ENCODE data around the gene DUS2. TPM values are rescaled to one million over a fixed set of nuclear protein-coding genes. Genes with fewer than 3 reads are reported as not detected.

DUS2 gene
- total RNA-seq, 1 donor from 2014 or later, result 22.9 TPM

DNA sequence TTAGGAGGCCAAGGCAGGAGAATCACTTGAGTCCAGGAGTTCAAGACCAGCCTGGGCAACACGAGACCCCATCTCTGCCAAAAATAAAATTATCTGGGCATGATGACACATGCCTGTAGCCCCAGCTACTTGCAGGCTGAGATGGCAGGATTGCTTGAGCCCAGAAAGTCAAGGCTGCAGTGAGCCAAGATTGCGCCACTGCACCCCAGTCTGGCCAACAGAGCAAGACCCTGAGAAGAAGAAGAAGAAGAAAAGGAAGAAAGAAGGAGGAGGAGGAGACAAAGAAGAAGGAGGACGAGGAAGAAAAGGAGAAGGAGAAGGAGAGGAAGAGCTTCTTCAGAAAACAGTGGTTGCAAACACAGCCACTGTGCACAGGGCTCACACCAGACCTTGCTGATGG lies 34.4 kb upstream of the DUS2 start:
- Histone ChIP-seq H3K79me2 (ENCODE audit: low read depth) (no peaks in the 10 kb centered on the region), H2AFZ (replicated peaks) (no peak overlapping the region), H3K4me1 (no peaks in the 10 kb centered on the region), H4K20me1 (ENCODE audit: low read depth) (no peaks in the 10 kb centered on the region), H3K27ac (no peak overlapping the region), H3K9me3 (ENCODE audit: low read depth) (no peaks in the 10 kb centered on the region), H3K27me3 (peaks cover 12% of the 10 kb centered on the region), H3K9ac (no peak overlapping the region), H3F3A (ENCODE audit: low read depth) (no peaks in the 10 kb centered on the region), H3K4me2 (no peak overlapping the region), H3K36me3 (no peaks in the 10 kb centered on the region), H3K4me3 (no peak overlapping the region)
- H3K4me1 Mint-ChIP-seq, result peaks cover 2% of the 10 kb centered on the region
- no peak overlapping the region for H3K4me3 Mint-ChIP-seq
- H3K36me3 Mint-ChIP-seq, result no peaks in the 10 kb centered on the region
- TF ChIP-seq EZH2 (IDR thresholded peaks at IDR 0.05) (no peak), EZH2phosphoT487 (IDR thresholded peaks at IDR 0.05) (no peak)
- TF ChIP-seq, protein P1, sequence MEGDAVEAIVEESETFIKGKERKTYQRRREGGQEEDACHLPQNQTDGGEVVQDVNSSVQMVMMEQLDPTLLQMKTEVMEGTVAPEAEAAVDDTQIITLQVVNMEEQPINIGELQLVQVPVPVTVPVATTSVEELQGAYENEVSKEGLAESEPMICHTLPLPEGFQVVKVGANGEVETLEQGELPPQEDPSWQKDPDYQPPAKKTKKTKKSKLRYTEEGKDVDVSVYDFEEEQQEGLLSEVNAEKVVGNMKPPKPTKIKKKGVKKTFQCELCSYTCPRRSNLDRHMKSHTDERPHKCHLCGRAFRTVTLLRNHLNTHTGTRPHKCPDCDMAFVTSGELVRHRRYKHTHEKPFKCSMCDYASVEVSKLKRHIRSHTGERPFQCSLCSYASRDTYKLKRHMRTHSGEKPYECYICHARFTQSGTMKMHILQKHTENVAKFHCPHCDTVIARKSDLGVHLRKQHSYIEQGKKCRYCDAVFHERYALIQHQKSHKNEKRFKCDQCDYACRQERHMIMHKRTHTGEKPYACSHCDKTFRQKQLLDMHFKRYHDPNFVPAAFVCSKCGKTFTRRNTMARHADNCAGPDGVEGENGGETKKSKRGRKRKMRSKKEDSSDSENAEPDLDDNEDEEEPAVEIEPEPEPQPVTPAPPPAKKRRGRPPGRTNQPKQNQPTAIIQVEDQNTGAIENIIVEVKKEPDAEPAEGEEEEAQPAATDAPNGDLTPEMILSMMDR (IDR thresholded peaks at IDR 0.05), result no peak
- H3K27me3 Mint-ChIP-seq (ENCODE audit: insufficient read depth, low read depth), result peaks cover 7% of the 10 kb centered on the region
- DNase-seq (ENCODE audit: low spot score), result no peak
- H3K27ac Mint-ChIP-seq, result no peak overlapping the region
- H3K9me3 Mint-ChIP-seq, result no peaks in the 10 kb centered on the region

DNA sequence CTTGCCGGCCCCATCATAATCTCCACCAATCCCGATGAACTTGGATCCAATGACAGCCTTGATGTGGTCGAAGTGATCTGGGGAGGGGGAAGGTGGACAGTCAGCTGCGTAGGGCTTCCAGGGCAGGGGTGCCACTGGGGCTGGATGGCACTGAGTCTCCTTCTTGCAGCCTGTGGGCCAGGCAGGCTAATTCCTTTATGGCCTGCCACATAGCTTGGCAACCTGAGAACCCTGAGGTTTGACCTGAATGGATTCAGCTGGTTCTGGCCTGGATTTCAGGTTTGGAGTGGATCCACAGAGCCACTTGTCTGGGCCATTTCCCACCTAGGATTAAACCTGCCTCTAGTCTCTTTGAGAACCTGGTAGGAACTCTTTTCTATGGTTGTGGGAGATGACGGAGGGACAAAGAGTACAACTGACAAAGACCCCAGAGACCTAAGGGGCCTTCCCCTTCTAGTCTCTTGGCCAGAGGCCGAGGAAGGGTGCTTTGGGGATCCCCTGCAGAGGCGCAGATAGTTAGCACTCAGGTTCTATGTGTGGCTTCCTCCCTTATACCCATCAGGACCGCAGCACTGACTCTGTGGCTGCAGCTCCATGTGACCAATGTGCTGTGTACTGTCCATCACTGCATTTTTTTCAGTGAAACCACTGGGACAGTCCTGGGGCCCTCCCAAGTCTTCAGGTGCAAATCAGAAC lies 33.6 kb upstream of the DUS2 start:
- DNase-seq (ENCODE audit: low spot score), result no peak
- H3K9me3 ChIP-seq (ENCODE audit: low read depth), result no peaks in the 10 kb centered on the region
- no peaks in the 10 kb centered on the region for H3K4me1 ChIP-seq
- no peaks in the 10 kb centered on the region for H3K9me3 Mint-ChIP-seq
- no peaks in the 10 kb centered on the region for H3K36me3 Mint-ChIP-seq
- H3K4me3 ChIP-seq, result no peak overlapping the region
- no peaks in the 10 kb centered on the region for H3K79me2 ChIP-seq (ENCODE audit: low read depth)
- no peaks in the 10 kb centered on the region for H4K20me1 ChIP-seq (ENCODE audit: low read depth)
- H3K4me1 Mint-ChIP-seq, result peaks cover 2% of the 10 kb centered on the region
- H3K36me3 ChIP-seq, result no peaks in the 10 kb centered on the region
- TF ChIP-seq EZH2phosphoT487 (IDR thresholded peaks at IDR 0.05) (no peak), EZH2 (IDR thresholded peaks at IDR 0.05) (no peak)
- TF ChIP-seq, protein P1 (IDR thresholded peaks at IDR 0.05), result no peak
- H3K4me2 ChIP-seq, result no peak overlapping the region
- H3K27me3 Mint-ChIP-seq (ENCODE audit: insufficient read depth, low read depth), result peaks cover 7% of the 10 kb centered on the region
- H3K9ac ChIP-seq, result no peak overlapping the region
- no peak overlapping the region for H3K27ac ChIP-seq
- H2AFZ ChIP-seq (replicated peaks), result no peak overlapping the region
- no peak overlapping the region for H3K27ac Mint-ChIP-seq
- no peaks in the 10 kb centered on the region for H3F3A ChIP-seq (ENCODE audit: low read depth)
- H3K27me3 ChIP-seq, result peaks cover 12% of the 10 kb centered on the region
- H3K4me3 Mint-ChIP-seq, result no peak overlapping the region

DNA sequence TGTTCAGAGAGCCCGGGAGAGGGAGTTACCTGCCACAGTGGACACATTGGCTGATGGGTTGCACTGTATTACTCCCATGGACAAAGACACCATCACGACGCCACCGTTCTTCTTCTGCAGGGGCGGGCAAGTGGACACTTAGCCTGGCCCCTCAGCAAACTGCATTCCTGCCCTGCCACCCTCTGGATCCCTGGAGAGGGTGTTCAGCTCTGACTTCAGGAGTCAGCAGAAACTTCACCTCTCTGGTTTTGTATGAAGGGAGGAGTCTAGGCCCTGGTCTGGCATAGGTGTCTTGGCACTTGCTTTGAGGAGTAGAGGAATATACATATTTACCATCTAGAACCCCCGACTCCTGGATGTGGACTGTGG lies 33.1 kb upstream of the DUS2 start:
- H3K27me3 ChIP-seq, result peaks cover 12% of the 10 kb centered on the region
- no peak overlapping the region for H3K9ac ChIP-seq
- peaks cover 7% of the 10 kb centered on the region for H3K27me3 Mint-ChIP-seq (ENCODE audit: insufficient read depth, low read depth)
- no peak overlapping the region for H2AFZ ChIP-seq (replicated peaks)
- H3F3A ChIP-seq (ENCODE audit: low read depth), result no peaks in the 10 kb centered on the region
- H3K9me3 ChIP-seq (ENCODE audit: low read depth), result no peaks in the 10 kb centered on the region
- H3K4me2 ChIP-seq, result no peak overlapping the region
- DNase-seq (ENCODE audit: low spot score), result no peak
- no peak overlapping the region for H3K4me3 ChIP-seq
- no peaks in the 10 kb centered on the region for H3K36me3 ChIP-seq
- no peaks in the 10 kb centered on the region for H3K36me3 Mint-ChIP-seq
- no peaks in the 10 kb centered on the region for H3K9me3 Mint-ChIP-seq
- TF ChIP-seq EZH2phosphoT487 (IDR thresholded peaks at IDR 0.05) (no peak), EZH2 (IDR thresholded peaks at IDR 0.05) (no peak)
- TF ChIP-seq, protein P1 (IDR thresholded peaks at IDR 0.05), result no peak
- no peaks in the 10 kb centered on the region for H4K20me1 ChIP-seq (ENCODE audit: low read depth)
- H3K4me3 Mint-ChIP-seq, result no peak overlapping the region
- H3K27ac Mint-ChIP-seq, result no peak overlapping the region
- H3K4me1 ChIP-seq, result no peaks in the 10 kb centered on the region
- no peak overlapping the region for H3K27ac ChIP-seq
- H3K4me1 Mint-ChIP-seq, result peaks cover under 1% of the 10 kb centered on the region
- no peaks in the 10 kb centered on the region for H3K79me2 ChIP-seq (ENCODE audit: low read depth)
